ENCODE measurements around the gene SLC25A41. TPM values are rescaled to one million over a fixed set of nuclear protein-coding genes. Genes with fewer than 3 reads are reported as not detected.
"Not testable (repeated sequence)": the region's sequence is repeated elsewhere in the genome, so short reads cannot be mapped to it uniquely, and the experiment has no call there.

SLC25A41 gene
- total RNA-seq, 1 donor from 2014 or later: not detected

DNA sequence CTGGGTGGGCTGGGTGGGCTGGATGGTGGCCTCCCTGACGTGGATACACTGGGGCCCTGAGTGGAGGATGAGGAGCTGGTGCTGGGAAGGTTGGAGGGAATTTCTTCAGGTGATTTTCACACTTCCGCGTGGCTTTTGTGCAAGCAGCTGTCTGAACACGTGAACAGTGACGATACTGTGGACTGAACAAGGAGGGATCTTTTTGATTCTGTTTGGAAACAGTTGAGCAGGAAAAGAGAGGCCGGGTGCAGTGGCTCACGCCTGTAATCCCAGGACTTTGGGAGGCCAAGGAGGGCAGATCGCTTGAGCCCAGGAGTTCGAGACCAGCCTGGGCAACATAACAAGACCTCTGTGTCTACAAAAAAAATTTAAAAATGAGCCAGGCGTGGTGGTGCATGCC, 31.5 kb downstream of the SLC25A41 start:
- H3K27me3 Mint-ChIP-seq (ENCODE audit: insufficient read depth, low read depth): peaks cover 9% of the 10 kb centered on the region
- H3K27ac ChIP-seq: no peak overlapping the region
- no peak overlapping the region for H3K4me2 ChIP-seq
- no peaks in the 10 kb centered on the region for H3K36me3 Mint-ChIP-seq
- no peaks in the 10 kb centered on the region for H3K36me3 ChIP-seq
- no peak for DNase-seq (ENCODE audit: low spot score)
- H3K4me3 Mint-ChIP-seq: peak overlapping the region; percentile 42
- H3K4me1 ChIP-seq: no peaks in the 10 kb centered on the region
- no peaks in the 10 kb centered on the region for H3F3A ChIP-seq (ENCODE audit: low read depth)
- no peaks in the 10 kb centered on the region for H3K9me3 Mint-ChIP-seq
- H3K4me1 Mint-ChIP-seq: peaks cover 20% of the 10 kb centered on the region
- H3K9me3 ChIP-seq (ENCODE audit: low read depth): no peaks in the 10 kb centered on the region
- TF ChIP-seq, protein P1, sequence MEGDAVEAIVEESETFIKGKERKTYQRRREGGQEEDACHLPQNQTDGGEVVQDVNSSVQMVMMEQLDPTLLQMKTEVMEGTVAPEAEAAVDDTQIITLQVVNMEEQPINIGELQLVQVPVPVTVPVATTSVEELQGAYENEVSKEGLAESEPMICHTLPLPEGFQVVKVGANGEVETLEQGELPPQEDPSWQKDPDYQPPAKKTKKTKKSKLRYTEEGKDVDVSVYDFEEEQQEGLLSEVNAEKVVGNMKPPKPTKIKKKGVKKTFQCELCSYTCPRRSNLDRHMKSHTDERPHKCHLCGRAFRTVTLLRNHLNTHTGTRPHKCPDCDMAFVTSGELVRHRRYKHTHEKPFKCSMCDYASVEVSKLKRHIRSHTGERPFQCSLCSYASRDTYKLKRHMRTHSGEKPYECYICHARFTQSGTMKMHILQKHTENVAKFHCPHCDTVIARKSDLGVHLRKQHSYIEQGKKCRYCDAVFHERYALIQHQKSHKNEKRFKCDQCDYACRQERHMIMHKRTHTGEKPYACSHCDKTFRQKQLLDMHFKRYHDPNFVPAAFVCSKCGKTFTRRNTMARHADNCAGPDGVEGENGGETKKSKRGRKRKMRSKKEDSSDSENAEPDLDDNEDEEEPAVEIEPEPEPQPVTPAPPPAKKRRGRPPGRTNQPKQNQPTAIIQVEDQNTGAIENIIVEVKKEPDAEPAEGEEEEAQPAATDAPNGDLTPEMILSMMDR (IDR thresholded peaks at IDR 0.05): no peak
- no peak for TF ChIP-seq EZH2phosphoT487 (IDR thresholded peaks at IDR 0.05)
- TF ChIP-seq EZH2 (IDR thresholded peaks at IDR 0.05): no peak
- no peak overlapping the region for H2AFZ ChIP-seq (replicated peaks)
- no peak overlapping the region for H3K9ac ChIP-seq
- peak overlapping the region; percentile 94 for H3K27ac Mint-ChIP-seq
- no peaks in the 10 kb centered on the region for H3K27me3 ChIP-seq
- H4K20me1 ChIP-seq (ENCODE audit: low read depth): no peaks in the 10 kb centered on the region
- no peaks in the 10 kb centered on the region for H3K79me2 ChIP-seq (ENCODE audit: low read depth)
- H3K4me3 ChIP-seq: no peak overlapping the region

DNA sequence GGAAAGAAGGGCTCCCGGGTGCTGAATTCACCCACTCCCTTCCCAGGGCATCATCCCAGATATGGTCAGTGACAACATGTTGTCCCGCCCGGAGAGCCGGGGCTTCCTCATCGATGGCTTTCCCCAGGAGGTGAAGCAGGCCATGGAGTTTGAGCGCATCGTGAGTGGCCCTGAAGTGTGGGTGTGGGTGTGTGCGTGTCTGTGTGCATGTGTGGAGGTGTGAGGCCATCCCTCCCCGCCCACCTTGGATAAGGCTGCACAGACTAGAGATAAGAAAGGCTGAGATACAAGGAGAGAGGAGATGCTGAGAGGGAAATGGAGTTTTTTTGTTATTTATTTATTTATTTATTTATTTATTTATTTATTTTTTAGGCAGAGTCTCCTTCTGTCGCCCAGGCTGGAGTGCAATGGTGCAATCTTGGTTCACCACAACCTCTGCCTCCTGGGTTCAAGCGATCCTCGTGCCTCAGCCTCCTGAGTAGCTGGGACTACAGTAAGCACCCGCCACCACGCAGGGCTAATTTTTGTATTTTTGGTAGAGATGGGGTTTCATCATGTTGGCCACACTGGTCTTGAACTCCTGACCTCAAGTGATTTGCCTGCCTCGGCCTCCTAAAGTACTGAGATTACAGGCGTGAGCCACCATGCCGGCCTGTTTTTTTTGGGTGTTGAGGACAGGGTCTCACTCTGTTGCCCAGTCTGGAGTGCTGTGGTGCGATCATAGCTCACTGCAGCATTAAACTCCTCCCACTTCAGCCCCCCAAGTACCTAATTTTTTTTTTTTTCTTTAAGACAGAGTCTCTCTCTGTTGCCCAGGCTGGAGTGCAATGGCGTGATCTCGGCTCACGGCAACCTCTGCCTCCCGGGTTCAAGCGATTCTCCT, 33.3 kb downstream of the SLC25A41 start:
- not testable (repeated sequence) for H3K36me3 Mint-ChIP-seq; H3K79me2 ChIP-seq (ENCODE audit: low read depth); DNase-seq (ENCODE audit: low spot score); H3K9ac ChIP-seq; H3K4me3 Mint-ChIP-seq; H4K20me1 ChIP-seq (ENCODE audit: low read depth); H3K27me3 ChIP-seq; H3K9me3 Mint-ChIP-seq; H3K27me3 Mint-ChIP-seq (ENCODE audit: insufficient read depth, low read depth); H3K4me2 ChIP-seq; H3K4me3 ChIP-seq; H3K27ac ChIP-seq; H3K36me3 ChIP-seq; H3F3A ChIP-seq (ENCODE audit: low read depth); H3K4me1 ChIP-seq; H3K9me3 ChIP-seq (ENCODE audit: low read depth); H2AFZ ChIP-seq (replicated peaks)
- Mint-ChIP-seq H3K27ac (peak overlapping the region; percentile 98), H3K4me1 (peaks cover 20% of the 10 kb centered on the region)

DNA sequence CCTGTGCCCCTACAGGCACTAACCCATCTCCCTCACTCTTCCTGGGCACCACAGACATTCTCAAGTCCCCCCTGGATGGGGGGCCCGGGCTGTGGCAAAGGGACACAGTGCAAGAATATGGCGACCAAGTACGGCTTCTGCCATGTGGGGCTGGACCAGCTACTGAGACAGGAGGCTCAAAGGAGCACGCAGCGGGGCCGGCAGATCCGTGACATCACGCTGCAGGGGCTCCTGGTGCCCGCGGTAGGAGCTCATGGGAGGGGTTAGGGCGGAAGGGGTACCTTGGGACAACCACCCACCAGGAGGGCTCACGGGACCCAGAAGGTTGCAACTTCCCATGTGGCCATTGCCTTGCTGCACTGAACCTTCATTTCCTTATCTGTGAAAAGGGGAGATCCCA, 37.3 kb downstream of the SLC25A41 start:
- Histone ChIP-seq H2AFZ (replicated peaks) (no peak overlapping the region), H3K27ac (no peak overlapping the region), H3K4me3 (no peak overlapping the region), H3K36me3 (no peaks in the 10 kb centered on the region), H3F3A (ENCODE audit: low read depth) (peaks cover 14% of the 10 kb centered on the region), H3K4me2 (no peak overlapping the region), H3K9ac (no peak overlapping the region), H3K9me3 (ENCODE audit: low read depth) (no peaks in the 10 kb centered on the region), H4K20me1 (ENCODE audit: low read depth) (no peaks in the 10 kb centered on the region), H3K4me1 (peaks cover 13% of the 10 kb centered on the region), H3K27me3 (no peaks in the 10 kb centered on the region), H3K79me2 (ENCODE audit: low read depth) (peaks cover 16% of the 10 kb centered on the region)
- no peak for DNase-seq (ENCODE audit: low spot score)
- Mint-ChIP-seq H3K36me3 (peaks cover 2% of the 10 kb centered on the region), H3K27ac (no peak overlapping the region), H3K27me3 (ENCODE audit: insufficient read depth, low read depth) (peaks cover 8% of the 10 kb centered on the region), H3K4me1 (peaks cover 22% of the 10 kb centered on the region), H3K4me3 (no peak overlapping the region), H3K9me3 (no peaks in the 10 kb centered on the region)
- no peak for TF ChIP-seq EZH2phosphoT487 (IDR thresholded peaks at IDR 0.05)
- TF ChIP-seq, protein P1 (IDR thresholded peaks at IDR 0.05): no peak
- TF ChIP-seq EZH2 (IDR thresholded peaks at IDR 0.05): no peak

DNA sequence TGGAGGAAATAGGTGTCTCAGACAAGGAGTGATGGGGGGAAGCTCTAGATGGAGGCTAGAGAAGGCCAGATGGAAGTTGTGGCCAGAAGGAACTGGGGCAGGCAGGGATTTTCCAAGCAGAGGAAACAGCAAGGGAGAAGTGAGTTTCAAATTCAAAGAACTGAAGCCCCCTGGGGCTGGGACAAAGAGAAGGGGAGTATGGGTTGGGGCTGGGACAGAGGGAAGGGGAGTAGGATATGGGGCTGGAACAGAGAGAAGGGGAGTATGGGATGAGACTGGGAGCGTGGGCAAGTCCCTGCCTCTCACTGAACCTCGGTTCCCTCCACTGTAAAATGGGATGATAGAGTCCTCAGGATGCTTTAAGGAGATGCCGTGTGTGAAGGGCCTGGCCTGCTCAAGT, 38.7 kb downstream of the SLC25A41 start:
- H4K20me1 ChIP-seq (ENCODE audit: low read depth): no peaks in the 10 kb centered on the region
- peak overlapping the region; percentile 42 for H3K4me2 ChIP-seq
- H3K4me3 Mint-ChIP-seq: peak overlapping the region; percentile 96
- peaks cover 25% of the 10 kb centered on the region for H3K79me2 ChIP-seq (ENCODE audit: low read depth)
- H3K36me3 ChIP-seq: no peaks in the 10 kb centered on the region
- peaks cover 13% of the 10 kb centered on the region for H3K4me1 ChIP-seq
- H3K36me3 Mint-ChIP-seq: peaks cover 5% of the 10 kb centered on the region
- peak overlapping the region; percentile 98 for H3K27ac Mint-ChIP-seq
- peaks cover 22% of the 10 kb centered on the region for H3K4me1 Mint-ChIP-seq
- H3K27me3 ChIP-seq: no peaks in the 10 kb centered on the region
- no peaks in the 10 kb centered on the region for H3K9me3 Mint-ChIP-seq
- no peak overlapping the region for H3K9ac ChIP-seq
- no peak overlapping the region for H3K27ac ChIP-seq
- no peak overlapping the region for H2AFZ ChIP-seq (replicated peaks)
- no peak overlapping the region for H3K4me3 ChIP-seq
- TF ChIP-seq EZH2phosphoT487 (IDR thresholded peaks at IDR 0.05): no peak
- no peak for TF ChIP-seq EZH2 (IDR thresholded peaks at IDR 0.05)
- TF ChIP-seq, protein P1 (IDR thresholded peaks at IDR 0.05): no peak
- no peaks in the 10 kb centered on the region for H3K9me3 ChIP-seq (ENCODE audit: low read depth)
- DNase-seq (ENCODE audit: low spot score): no peak
- H3F3A ChIP-seq (ENCODE audit: low read depth): peaks cover 14% of the 10 kb centered on the region
- peaks cover 5% of the 10 kb centered on the region for H3K27me3 Mint-ChIP-seq (ENCODE audit: insufficient read depth, low read depth)

All from neural progenitor cell (in vitro differentiated cells).